GM23248 (cell line): ENCODE data around the gene ISG15. TPM values are rescaled to one million over a fixed set of nuclear protein-coding genes. Genes with fewer than 3 reads are reported as not detected.
"Not testable (repeated sequence)": the region's sequence is repeated elsewhere in the genome, so short reads cannot be mapped to it uniquely, and the experiment has no call there.

Experiments used
- DNase-seq: peaks from one replicate; pipeline ENCODE4 v3.0.0-alpha.2; 2015
- H2AFZ ChIP-seq: fragments of 200-600 bp; sonication (generic); 2 replicates; pipeline ENCODE4 v1.6.1; 2016; ENCODE audit warnings: antibody characterized with exemption
- H3F3A ChIP-seq: fragments of 200-600 bp; sonication (generic); 2 replicates; pipeline ENCODE4 v1.6.1; 2016; ENCODE audit warnings: mild to moderate bottlenecking, antibody characterized with exemption, mixed run types; ENCODE audit not compliant: insufficient read depth
- H3K27ac ChIP-seq: fragments of 200-600 bp; sonication (generic); 2 replicates; pipeline ENCODE4 v1.5.1; 2016; ENCODE audit warnings: mild to moderate bottlenecking
- H3K27me3 ChIP-seq: fragments of 200-600 bp; sonication (generic); replicated peaks from 2 replicates; pipeline ENCODE4 v1.6.1; 2016; ENCODE audit warnings: mild to moderate bottlenecking; ENCODE audit not compliant: insufficient read depth
- H3K36me3 ChIP-seq: fragments of 200-600 bp; sonication (generic); 2 replicates; pipeline ENCODE4 v1.6.1; 2016; ENCODE audit warnings: low read depth, mild to moderate bottlenecking
- H3K4me1 ChIP-seq: fragments of 200-600 bp; sonication (generic); 2 replicates; pipeline ENCODE4 v1.6.1; 2016; ENCODE audit warnings: mild to moderate bottlenecking; ENCODE audit not compliant: insufficient read depth
- H3K4me2 ChIP-seq: fragments of 200-600 bp; sonication (generic); one replicate; pipeline ENCODE4 v1.6.1; 2016; ENCODE audit warnings: mild to moderate bottlenecking; ENCODE audit not compliant: unreplicated experiment
- H3K4me3 ChIP-seq: fragments of 200-600 bp; sonication (generic); 2 replicates; pipeline ENCODE4 v1.5.1; 2016; ENCODE audit warnings: mild to moderate bottlenecking
- H3K79me2 ChIP-seq: fragments of 200-600 bp; sonication (generic); 2 replicates; pipeline ENCODE4 v1.6.1; 2016; ENCODE audit warnings: mild to moderate bottlenecking; ENCODE audit not compliant: insufficient read depth
- H3K9ac ChIP-seq: fragments of 200-600 bp; sonication (generic); 2 replicates; pipeline ENCODE4 v1.6.1; 2016; ENCODE audit warnings: mild to moderate bottlenecking
- H3K9me2 ChIP-seq: fragments of 200-600 bp; sonication (generic); 2 replicates; pipeline ENCODE4 v1.6.1; 2016; ENCODE audit warnings: mixed run types, mild to moderate bottlenecking, moderate library complexity; ENCODE audit not compliant: insufficient read depth
- H3K9me3 ChIP-seq: fragments of 200-600 bp; sonication (generic); one replicate; pipeline ENCODE4 v1.6.1; 2017; ENCODE audit warnings: low read depth
- H4K20me1 ChIP-seq: fragments of 200-600 bp; sonication (generic); 2 replicates; pipeline ENCODE4 v1.6.0; 2016; ENCODE audit not compliant: insufficient read depth
- EZH2 ChIP-seq: fragments of 200-600 bp; sonication (generic); IDR thresholded peaks from 2 replicates; pipeline ENCODE4 v1.6.1; 2018; ENCODE audit warnings: antibody characterized with exemption, mild to moderate bottlenecking; ENCODE audit not compliant: insufficient read depth, poor library complexity, severe bottlenecking
- EZH2phosphoT487 ChIP-seq: fragments of 200-600 bp; sonication (generic); IDR thresholded peaks from 2 replicates; pipeline ENCODE4 v1.6.1; 2018; ENCODE audit warnings: antibody characterized with exemption, moderate library complexity, mild to moderate bottlenecking, low read depth; ENCODE audit not compliant: insufficient read depth
- WGBS, 2 experiments: methylation state at CpG; one replicate each; pipeline ENCODE4 v1.1.6; 2015 to 2017; ENCODE audit warnings: low lambda C conversion rate in 2 of 2, low coverage in 1 of 2; ENCODE audit errors: missing lambda C conversion rate in 2 of 2; 5-methylcytosine and 5-hydroxymethylcytosine counted together
- in situ Hi-C: fragments of 300-500 bp; cut with MboI; formaldehyde crosslinking; loops from 2 replicates; pipeline ENCODE4 v1.15.0; 2020
- polyA plus RNA-seq: library from polyadenylated mRNA; unstranded; fragments of >200 nt; fragmentation: Nextera tagmentation; extraction: Ambion mirVana; gene quantifications from 2 replicates; pipeline ENCODE4 v1.2.1, GENCODE V29; 2016
- total RNA-seq: library from RNA; depleted of rRNA; stranded (reverse); fragments of >200 nt; shearing (Covaris generic); gene quantifications from 2 replicates; pipeline ENCODE4 v1.2.3, GENCODE V29; 2014

The ISG15 gene
- total and polyA plus RNA-seq, 2 experiments from 2014 or later, result 41.2 to 77.0 TPM

GRCh38 chr1:1024771-1025699 lies 11.7 kb downstream of the ISG15 start:
- Histone ChIP-seq H3K9me2 (no peaks in the 10 kb centered on the region), H3K79me2 (no peaks in the 10 kb centered on the region), H3K9ac (no peak overlapping the region), H3K27ac (no peak overlapping the region), H3K36me3 (no peaks in the 10 kb centered on the region), H3K27me3 (no peaks in the 10 kb centered on the region), H4K20me1 (no peaks in the 10 kb centered on the region), H2AFZ (no peak overlapping the region), H3K4me3 (no peak overlapping the region), H3K4me1 (0 out of 2 replicates have a peak, but pooled peaks cover 6% of the 10 kb centered on the region), H3K4me2 (no peak overlapping the region), H3F3A (no peaks in the 10 kb centered on the region), H3K9me3 (no peaks in the 10 kb centered on the region)
- 64 to 67% methylated on average over 21 to 31 of the region's 31 CpGs for WGBS, 2 experiments
- TF ChIP-seq EZH2 (no peak), EZH2phosphoT487 (no peak)
- DNase-seq, result no peak
- in situ Hi-C loops, result no loop called here

- H3K36me3 ChIP-seq, result no peaks in the 10 kb centered on the region
- H3K79me2 ChIP-seq, result no peaks in the 10 kb centered on the region
- no peak overlapping the region for H3K9ac ChIP-seq
- H3K9me3 ChIP-seq, result no peaks in the 10 kb centered on the region
- H2AFZ ChIP-seq, result no peak overlapping the region
- H3K27me3 ChIP-seq, result no peaks in the 10 kb centered on the region
- no peak overlapping the region for H3K27ac ChIP-seq
- no peaks in the 10 kb centered on the region for H3K9me2 ChIP-seq
- in situ Hi-C loops, result no loop called here
- no peak overlapping the region for H3K4me2 ChIP-seq
- no peak overlapping the region for H3K4me3 ChIP-seq
- H3F3A ChIP-seq, result no peaks in the 10 kb centered on the region
- 0 out of 2 replicates have a peak, but pooled peaks cover 6% of the 10 kb centered on the region for H3K4me1 ChIP-seq
- TF ChIP-seq EZH2phosphoT487 (no peak), EZH2 (no peak)
- 80 to 86% methylated on average over 9 to 10 of the region's 10 CpGs for WGBS, 2 experiments
- H4K20me1 ChIP-seq, result no peaks in the 10 kb centered on the region
- no peak for DNase-seq
Measured at GRCh38 chr1:1025730-1026129, 12.4 kb downstream of the ISG15 start.

- in situ Hi-C loops, result no loop called here
- Histone ChIP-seq H3K36me3 (no peaks in the 10 kb centered on the region), H3F3A (no peaks in the 10 kb centered on the region), H3K4me2 (no peak overlapping the region), H4K20me1 (no peaks in the 10 kb centered on the region), H3K4me3 (no peak overlapping the region), H3K4me1 (0 out of 2 replicates have a peak, but pooled peaks cover 3% of the 10 kb centered on the region), H2AFZ (no peak overlapping the region), H3K9me2 (no peaks in the 10 kb centered on the region), H3K9ac (no peak overlapping the region), H3K79me2 (no peaks in the 10 kb centered on the region), H3K9me3 (no peaks in the 10 kb centered on the region), H3K27ac (no peak overlapping the region), H3K27me3 (no peaks in the 10 kb centered on the region)
- TF ChIP-seq EZH2phosphoT487 (no peak), EZH2 (no peak)
- no peak for DNase-seq
- WGBS, 2 experiments, result 59 to 64% methylated on average over 18 to 21 of the region's 21 CpGs
Measured at GRCh38 chr1:1026599-1027413, 13.5 kb downstream of the ISG15 start.

- no peaks in the 10 kb centered on the region for H4K20me1 ChIP-seq
- in situ Hi-C loops, result no loop called here
Measured at GRCh38 chr1:1027791-1028190, 14.5 kb downstream of the ISG15 start.

GRCh38 chr1:1030867-1031658 lies 17.8 kb downstream of the ISG15 start:
- H3K27me3 ChIP-seq, H3K36me3 ChIP-seq, H4K20me1 ChIP-seq, in situ Hi-C loops, H2AFZ ChIP-seq, H3K9ac ChIP-seq, H3K79me2 ChIP-seq, H3K9me3 ChIP-seq, H3F3A ChIP-seq, H3K27ac ChIP-seq, H3K4me3 ChIP-seq, H3K4me1 ChIP-seq, H3K9me2 ChIP-seq, DNase-seq, H3K4me2 ChIP-seq: not testable (repeated sequence)
- WGBS, 2 experiments, result 72 to 88% methylated on average over 4 to 7 of the region's 7 CpGs

More at GRCh38 chr1:1027791-1028190, 14.5 kb downstream of the ISG15 start:
- Histone ChIP-seq H3F3A (no peaks in the 10 kb centered on the region), H3K4me2 (no peak overlapping the region), H3K27ac (no peak overlapping the region), H3K4me1 (0 out of 2 replicates have a peak, but pooled peaks cover 3% of the 10 kb centered on the region), H2AFZ (no peak overlapping the region), H3K9me3 (no peaks in the 10 kb centered on the region), H3K79me2 (no peaks in the 10 kb centered on the region), H3K9me2 (no peaks in the 10 kb centered on the region), H3K4me3 (no peak overlapping the region), H3K27me3 (no peaks in the 10 kb centered on the region), H3K36me3 (no peaks in the 10 kb centered on the region), H3K9ac (no peak overlapping the region)
- DNase-seq, result no peak
- WGBS, 2 experiments, result 37 to 46% methylated on average over 14 to 17 of the region's 17 CpGs
- TF ChIP-seq EZH2phosphoT487 (no peak), EZH2 (no peak)
